H9 (cell line): Measurements from ENCODE around the gene SYNGR2. TPM values are rescaled to one million over a fixed set of nuclear protein-coding genes. Genes with fewer than 3 reads are reported as not detected.

ENCODE experiments used
- DNase-seq: peaks from one replicate; pipeline ENCODE4 v3.0.0-alpha.2; 2017
- H2AFZ ChIP-seq: one replicate; pipeline ENCODE4 v1.6.1; 2013; ENCODE audit warnings: mild to moderate bottlenecking, low read length, control low read depth, moderate library complexity
- H2AK5ac ChIP-seq: 2 replicates; pipeline ENCODE4 v1.6.1; 2013; ENCODE audit warnings: low read length, control low read depth, mixed read lengths; ENCODE audit not compliant: insufficient read length
- H2BK120ac ChIP-seq: one replicate; pipeline ENCODE4 v1.6.1; 2013; ENCODE audit warnings: low read depth, mild to moderate bottlenecking, low read length, control low read depth, inconsistent platforms; ENCODE audit not compliant: poor library complexity, severe bottlenecking
- H2BK12ac ChIP-seq: 2 replicates; pipeline ENCODE4 v1.6.1; 2013; ENCODE audit warnings: low read length, control low read depth, mixed read lengths, low read depth; ENCODE audit not compliant: insufficient read length
- H2BK15ac ChIP-seq: 2 replicates; pipeline ENCODE4 v1.6.1; 2013; ENCODE audit warnings: low read depth, low read length, control low read depth
- H2BK20ac ChIP-seq: one replicate; pipeline ENCODE4 v1.6.1; 2013; ENCODE audit warnings: low read depth, mild to moderate bottlenecking, low read length, control low read depth, inconsistent platforms; ENCODE audit not compliant: poor library complexity, severe bottlenecking
- H2BK5ac ChIP-seq: 2 replicates; pipeline ENCODE4 v1.6.1; 2013; ENCODE audit warnings: low read length, control low read depth, mixed read lengths; ENCODE audit not compliant: insufficient read length
- H3K14ac ChIP-seq: 2 replicates; pipeline ENCODE4 v1.6.1; 2013; ENCODE audit warnings: low read length, control low read depth; ENCODE audit not compliant: insufficient read depth
- H3K18ac ChIP-seq: 2 replicates; pipeline ENCODE4 v1.6.1; 2013; ENCODE audit warnings: low read depth, mild to moderate bottlenecking, mixed read lengths, low read length, control low read depth; ENCODE audit not compliant: insufficient read length
- H3K23ac ChIP-seq: 2 replicates; pipeline ENCODE4 v1.6.1; 2013; ENCODE audit warnings: low read length, control low read depth, mixed read lengths, low read depth; ENCODE audit not compliant: insufficient read length
- H3K23me2 ChIP-seq: 2 replicates; pipeline ENCODE4 v1.6.1; 2013; ENCODE audit warnings: low read depth, mild to moderate bottlenecking, mixed read lengths, low read length, control low read depth; ENCODE audit not compliant: insufficient read length, poor library complexity, severe bottlenecking
- H3K27ac ChIP-seq: 2 replicates; pipeline ENCODE4 v1.5.1; 2013; ENCODE audit warnings: low read length, control low read depth, mixed read lengths, low read depth; ENCODE audit not compliant: insufficient read length
- H3K27me3 ChIP-seq: 2 replicates; pipeline ENCODE4 v1.6.1; 2013; ENCODE audit warnings: low read length, control low read depth, inconsistent platforms; ENCODE audit not compliant: insufficient read depth
- H3K4ac ChIP-seq: 2 replicates; pipeline ENCODE4 v1.6.1; 2013; ENCODE audit warnings: low read depth, mild to moderate bottlenecking, control low read depth, inconsistent platforms, low read length, moderate library complexity
- H3K4me1 ChIP-seq: 2 replicates; pipeline ENCODE4 v1.6.1; 2013; ENCODE audit warnings: low read length, control low read depth, inconsistent platforms; ENCODE audit not compliant: insufficient read depth
- H3K4me2 ChIP-seq: 2 replicates; pipeline ENCODE4 v1.6.1; 2013; ENCODE audit warnings: low read length, control low read depth, mixed read lengths; ENCODE audit not compliant: insufficient read length, insufficient read depth
- H3K56ac ChIP-seq: 2 replicates; pipeline ENCODE4 v1.6.1; 2013; ENCODE audit warnings: low read depth, mild to moderate bottlenecking, mixed read lengths, low read length, control low read depth; ENCODE audit not compliant: insufficient read length
- H3K79me1 ChIP-seq: 2 replicates; pipeline ENCODE4 v1.6.1; 2013; ENCODE audit warnings: low read depth, mild to moderate bottlenecking, moderate library complexity, low read length, control low read depth, inconsistent platforms; ENCODE audit not compliant: insufficient read depth, poor library complexity, severe bottlenecking
- H3K79me2 ChIP-seq: 2 replicates; pipeline ENCODE4 v1.6.1; 2013; ENCODE audit warnings: low read length, control low read depth, inconsistent platforms; ENCODE audit not compliant: insufficient read depth
- H3K9ac ChIP-seq: 2 replicates; pipeline ENCODE4 v1.6.1; 2013; ENCODE audit warnings: low read length, control low read depth, mixed read lengths; ENCODE audit not compliant: insufficient read length; ENCODE audit errors: extremely low read depth
- H3K9me3 ChIP-seq: one replicate; pipeline ENCODE4 v1.6.1; 2013; ENCODE audit warnings: low read depth, low read length, inconsistent platforms; ENCODE audit not compliant: control insufficient read depth
- H3T11ph ChIP-seq: one replicate; pipeline ENCODE4 v1.6.1; 2013; ENCODE audit warnings: mild to moderate bottlenecking, low read length, control low read depth, inconsistent platforms
- H4K20me1 ChIP-seq: one replicate; pipeline ENCODE4 v1.6.1; 2013; ENCODE audit not compliant: control insufficient read depth, insufficient read length, insufficient read depth
- H4K5ac ChIP-seq: 2 replicates; pipeline ENCODE4 v1.6.1; 2013; ENCODE audit warnings: low read depth, mild to moderate bottlenecking, mixed read lengths, low read length, control low read depth; ENCODE audit not compliant: insufficient read length
- H4K8ac ChIP-seq: replicated peaks from 2 replicates; pipeline ENCODE4 v1.6.1; 2013; ENCODE audit warnings: low read length, control low read depth, mixed read lengths, low read depth; ENCODE audit not compliant: insufficient read length
- H4K91ac ChIP-seq: 2 replicates; pipeline ENCODE4 v1.6.1; 2013; ENCODE audit warnings: low read depth, mild to moderate bottlenecking, moderate library complexity, mixed read lengths, low read length, control low read depth; ENCODE audit not compliant: insufficient read length
- H3K27ac Mint-ChIP-seq, 3 experiments: 2 replicates in 2 of 3; 3 replicates in 1 of 3; pipeline ENCODE4 v1.8.0; 2020 to 2021; ENCODE audit warnings: mixed read lengths in 3 of 3, mild to moderate bottlenecking in 1 of 3, moderate library complexity in 1 of 3
- H3K27me3 Mint-ChIP-seq: 2 replicates; pipeline ENCODE4 v1.8.0; 2021; ENCODE audit warnings: low read depth, mild to moderate bottlenecking, moderate library complexity, mixed read lengths
- H3K36me3 Mint-ChIP-seq, 3 experiments: 2 replicates in 2 of 3; 3 replicates in 1 of 3; pipeline ENCODE4 v1.8.0; 2020 to 2021; ENCODE audit warnings: low read depth in 3 of 3, mixed read lengths in 3 of 3; ENCODE audit not compliant: insufficient read depth in 1 of 3
- H3K4me1 Mint-ChIP-seq, 2 experiments: 2 replicates each; pipeline ENCODE4 v1.8.0; 2020; ENCODE audit warnings: mixed read lengths in 2 of 2
- H3K4me3 Mint-ChIP-seq, 2 experiments: 2 replicates in 1 of 2; 3 replicates in 1 of 2; pipeline ENCODE4 v1.8.0; 2020 to 2021; ENCODE audit warnings: mild to moderate bottlenecking in 2 of 2, mixed read lengths in 2 of 2, moderate library complexity in 1 of 2
- H3K9me3 Mint-ChIP-seq, 2 experiments: 2 replicates in 1 of 2; 3 replicates in 1 of 2; pipeline ENCODE4 v1.8.0; 2020; ENCODE audit warnings: mild to moderate bottlenecking in 2 of 2, mixed read lengths in 2 of 2, moderate library complexity in 1 of 2
- CTCF ChIP-seq: fragments of 200-600 bp; sonication (generic); conservative IDR thresholded peaks from 3 replicates; pipeline ENCODE4 v1.8.0; 2021; ENCODE audit warnings: antibody characterized with exemption, mild to moderate bottlenecking
- WGBS: extraction: QIAGEN DNeasy Blood & Tissue Kit; methylation state at CpG from one replicate; pipeline ENCODE4 v1.1.7; 2013; ENCODE audit warnings: missing lambda C conversion rate, low lambda C conversion rate, mixed read lengths; ENCODE audit not compliant: insufficient read length; ENCODE audit errors: extremely low coverage; 5-methylcytosine and 5-hydroxymethylcytosine counted together
- total RNA-seq: library from RNA; stranded (reverse); gene quantifications from 2 replicates; pipeline ENCODE4 v1.2.1, GENCODE V29; 2021

The SYNGR2 gene
- total RNA-seq, 1 experiment from 2014 or later = 41.0 TPM

- peaks cover 19% of the 10 kb centered on the region for H3K23me2 ChIP-seq
- no peak within 1 kb of the TSS; the same call in 1 of the 2 replicates for H3K14ac ChIP-seq
- H4K5ac ChIP-seq = no peak within 1 kb of the TSS
- Mint-ChIP-seq H3K27ac (peak within 1 kb of the TSS; percentile 67 to 91 (median 84); a peak in 4 of 7 replicates), H3K9me3 (no peaks in the 10 kb centered on the region; a peak in 2 of 5 replicates), H3K36me3 (peaks cover 1 to 3% (median 3%) of the 10 kb centered on the region in 3 experiments; a peak in 6 of 7 replicates), H3K27me3 (peaks cover 16% of the 10 kb centered on the region), H3K4me3 (peak within 1 kb of the TSS; percentile 81 to 87), H3K4me1 (peaks cover 25% of the 10 kb centered on the region in 2 experiments)
- no peak within 1 kb of the TSS for H2BK15ac ChIP-seq
- no peaks in the 10 kb centered on the region for H4K20me1 ChIP-seq
- H2BK12ac ChIP-seq = no peak within 1 kb of the TSS
- no peak within 1 kb of the TSS for H3T11ph ChIP-seq
- peak within 1 kb of the TSS; percentile 22 for H3K18ac ChIP-seq
- H2AK5ac ChIP-seq = no peak within 1 kb of the TSS
- DNase-seq = peak; percentile 96
- no peaks in the 10 kb centered on the region; the same call in 1 of the 2 replicates for H3K79me2 ChIP-seq
- no peak within 1 kb of the TSS for H3K56ac ChIP-seq
- no peak within 1 kb of the TSS for H2BK5ac ChIP-seq
- H3K9ac ChIP-seq = no peak within 1 kb of the TSS
- peaks cover 10% of the 10 kb centered on the region; the same call in 1 of the 2 replicates for H3K4me1 ChIP-seq
- H3K23ac ChIP-seq = no peak within 1 kb of the TSS
- no peak within 1 kb of the TSS for H3K27ac ChIP-seq
- H2BK20ac ChIP-seq = no peak within 1 kb of the TSS
- peak within 1 kb of the TSS; percentile 64 for H3K4me2 ChIP-seq
- no peak within 1 kb of the TSS for H4K91ac ChIP-seq
- H2AFZ ChIP-seq = no peak within 1 kb of the TSS
- no peak within 1 kb of the TSS for H4K8ac ChIP-seq
- H3K9me3 ChIP-seq = no peaks in the 10 kb centered on the region
- no peaks in the 10 kb centered on the region for H3K79me1 ChIP-seq
- H2BK120ac ChIP-seq = no peak within 1 kb of the TSS
- H3K27me3 ChIP-seq = no peaks in the 10 kb centered on the region; the same call in 1 of the 2 replicates
- no peak within 1 kb of the TSS for H3K4ac ChIP-seq
- TF ChIP-seq CTCF = no peak
- no CpG with 5 or more reads among the region's 54 CpGs for WGBS
Observed at GRCh38 chr17:78128551-78129350, 39.6 kb upstream of the SYNGR2 start, which contains the start of gene TMC6. Gene TMC6 (minus strand): TSS chr17:78128755. CDS start chr17:78126832, 1,923 bp downstream.
